ENCODE data around the gene REL. TPM values are rescaled to one million over a fixed set of nuclear protein-coding genes. Genes with fewer than 3 reads are reported as not detected.

Gene REL
- total RNA-seq, 6 experiments from 2014 or later: 2.5 to 3.9 (median 3.3) TPM

DNA sequence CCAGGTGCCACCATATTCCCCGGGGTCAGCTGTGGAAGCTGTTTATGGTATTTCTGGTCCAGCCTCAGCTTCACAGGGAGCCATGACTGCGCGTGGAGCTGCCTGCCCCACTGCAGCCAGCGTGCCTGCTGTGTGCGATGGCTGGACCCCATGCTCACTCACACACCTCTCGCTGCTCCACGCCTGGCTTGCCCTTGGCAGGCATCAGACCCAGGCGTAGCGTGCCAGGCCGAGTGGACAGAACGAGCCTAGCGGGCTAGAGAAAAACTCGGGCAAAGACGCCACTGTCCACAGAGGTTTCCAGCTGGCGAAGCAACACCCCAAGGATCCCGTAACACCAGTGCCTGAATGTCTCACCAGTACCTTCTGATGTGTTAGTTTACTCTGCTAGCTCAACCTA lies 93.3 kb downstream of the REL start:
- Mint-ChIP-seq H3K36me3 (ENCODE audit: low read depth) (no peaks in the 10 kb centered on the region), H3K27ac (no peak overlapping the region), H3K27me3 (ENCODE audit: insufficient read depth) (no peaks in the 10 kb centered on the region), H3K9me3 (no peaks in the 10 kb centered on the region), H3K4me3 (no peak overlapping the region), H3K4me1 (ENCODE audit: low read depth) (peaks cover 8% of the 10 kb centered on the region; the same call in 1 of the 2 replicates)
- DNase-seq: no peak
- TF ChIP-seq CTCF (IDR thresholded peaks at IDR 0.05): no peak

Other genes with a start within 250 kb of the REL start
- 10 to 100 TPM in 1 of 6 experiments, 1 to 10 TPM in 5; 6.6 to 10.0 (median 8.6) TPM for gene PAPOLG, start 125.3 kb upstream of the REL start, total RNA-seq (2021; fragmentation: NEBNext Ultra II Directional; extraction: Animal tissue kit (Norgen Biotek cat#: 25700))
- gene PEX13, start 136.1 kb downstream of the REL start, total RNA-seq (2021; fragmentation: NEBNext Ultra II Directional; extraction: Animal tissue kit (Norgen Biotek cat#: 25700)): 10 to 100 TPM; 21.2 to 24.1 (median 22.4) TPM
- 1 to 10 TPM; 4.2 to 6.1 (median 5.3) TPM for gene PUS10, start 136.7 kb downstream of the REL start, total RNA-seq (2021; fragmentation: NEBNext Ultra II Directional; extraction: Animal tissue kit (Norgen Biotek cat#: 25700))
- gene SANBR, start 184.3 kb downstream of the REL start, total RNA-seq (2021; fragmentation: NEBNext Ultra II Directional; extraction: Animal tissue kit (Norgen Biotek cat#: 25700)): 1 to 10 TPM; 5.1 to 9.8 (median 8.4) TPM